SU-DHL-6 (cell line): ENCODE results near the gene MAGED1.

Experiments used
- CTCF ChIP-seq: fragments of 200-600 bp; sonication (generic); IDR thresholded peaks from one replicate; pipeline ENCODE4 v1.5.1; 2017; ENCODE audit warnings: antibody characterized with exemption, mild to moderate bottlenecking, low read length, moderate library complexity; ENCODE audit not compliant: insufficient read depth, poor library complexity, severe bottlenecking
- EZH2phosphoT487 ChIP-seq: fragments of 200-600 bp; sonication (generic), shearing (Covaris generic); conservative IDR thresholded peaks from 2 replicates; pipeline ENCODE4 v1.6.1; 2018; ENCODE audit warnings: mild to moderate bottlenecking, antibody characterized with exemption, low read length, moderate library complexity, mixed read lengths

GRCh38 chrX:51847463-51847862 is 46.0 kb upstream of the MAGED1 start:
- no peak for TF ChIP-seq CTCF
- no peak for TF ChIP-seq EZH2phosphoT487
